OCI-LY3 (cell line): Measurements from ENCODE around the gene PPP1R36.

Experiments used
- CTCF ChIP-seq: fragments of 200-600, 300-600 bp; sonication (generic); IDR thresholded peaks from 2 replicates; pipeline ENCODE4 v1.5.1; 2014; ENCODE audit warnings: antibody characterized with exemption, low read length, low read depth
- EZH2phosphoT487 ChIP-seq: fragments of 200-600 bp; shearing (Covaris generic); IDR thresholded peaks from 2 replicates; pipeline ENCODE4 v1.6.1; 2018; ENCODE audit warnings: antibody characterized with exemption, mixed run types, low read depth

- TF ChIP-seq CTCF (no peak), EZH2phosphoT487 (no peak)
Measured at GRCh38 chr14:64556526-64556925, 6.8 kb downstream of the PPP1R36 start.
